Mucosa of rectum (tissue), 2 donors: Measurements from ENCODE around the gene RAB5IF.
"Not testable (repeated sequence)": the region's sequence is repeated elsewhere in the genome, so short reads cannot be mapped to it uniquely, and the experiment has no call there.

ENCODE experiments used
- H3K27ac ChIP-seq, 2 donors: one replicate each; pipeline ENCODE4 v1.7.0; 2013; ENCODE audit warnings: inconsistent platforms in 2 of 2, low read depth in 2 of 2, low read length in 2 of 2
- H3K27me3 ChIP-seq, 2 donors: one replicate each; pipeline ENCODE4 v1.7.0; 2013; ENCODE audit warnings: low read length in 2 of 2; ENCODE audit not compliant: control insufficient read depth in 2 of 2, insufficient read depth in 2 of 2
- H3K36me3 ChIP-seq, 2 donors: one replicate each; pipeline ENCODE4 v1.7.0; 2013; ENCODE audit warnings: low read length in 2 of 2; ENCODE audit not compliant: control insufficient read depth in 2 of 2, insufficient read depth in 2 of 2
- H3K4me1 ChIP-seq, 2 donors: one replicate each; pipeline ENCODE4 v1.7.0; 2013; ENCODE audit warnings: low read length in 2 of 2, mild to moderate bottlenecking in 1 of 2; ENCODE audit not compliant: control insufficient read depth in 2 of 2, insufficient read depth in 2 of 2
- H3K4me3 ChIP-seq, 2 donors: one replicate each; pipeline ENCODE4 v1.7.0; 2013; ENCODE audit warnings: low read length in 2 of 2
- H3K9ac ChIP-seq, 2 donors: one replicate each; pipeline ENCODE4 v1.7.0; 2013; ENCODE audit warnings: low read length in 2 of 2, low read depth in 1 of 2, mild to moderate bottlenecking in 1 of 2
- H3K9me3 ChIP-seq, 2 donors: one replicate each; pipeline ENCODE4 v1.7.0; 2013; ENCODE audit warnings: low read length in 2 of 2; ENCODE audit not compliant: control insufficient read depth in 2 of 2
- donor health status: healthy.
- donor health status: Normal muscosa, but diverticular disease.

The RAB5IF gene, protein sequence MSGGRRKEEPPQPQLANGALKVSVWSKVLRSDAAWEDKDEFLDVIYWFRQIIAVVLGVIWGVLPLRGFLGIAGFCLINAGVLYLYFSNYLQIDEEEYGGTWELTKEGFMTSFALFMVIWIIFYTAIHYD

DNA sequence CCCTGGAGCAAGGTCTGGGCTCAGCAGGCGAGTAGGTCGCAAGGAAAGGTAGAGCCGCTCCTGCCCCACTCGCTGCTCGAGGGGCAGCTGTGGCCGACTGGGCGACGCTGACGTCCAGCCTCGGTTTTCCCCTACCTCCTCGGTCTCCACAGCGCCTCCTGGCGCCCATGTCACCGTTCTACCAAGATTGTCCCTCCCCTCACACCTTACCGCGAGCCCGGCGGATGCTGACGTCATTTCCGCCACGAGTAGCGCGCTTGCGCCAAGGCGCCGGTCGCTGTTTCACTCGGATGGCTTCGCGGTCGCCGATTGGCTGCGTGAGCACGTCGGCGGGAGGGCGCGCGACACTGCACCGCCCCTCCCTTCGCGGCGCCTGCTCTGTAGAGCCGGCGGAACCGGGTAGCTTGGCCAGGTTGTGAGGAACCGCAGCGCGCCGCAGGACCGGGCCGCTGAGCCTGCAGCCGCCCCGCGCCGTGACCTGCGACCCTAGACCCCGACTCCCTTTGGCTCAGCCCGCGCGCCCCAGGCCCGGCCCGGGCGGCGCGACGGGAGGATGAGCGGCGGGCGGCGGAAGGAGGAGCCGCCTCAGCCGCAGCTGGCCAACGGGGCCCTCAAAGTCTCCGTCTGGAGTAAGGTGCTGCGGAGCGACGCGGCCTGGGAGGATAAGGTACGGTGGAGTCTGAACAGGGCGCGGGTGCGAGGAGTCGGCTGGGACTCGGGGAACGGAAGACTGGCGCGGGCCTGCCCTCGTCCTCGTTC lies at the start of gene RAB5IF:
TSS of gene RAB5IF (plus strand) at position 381 of the 759 bp plus-strand sequence. CDS start at position 554, 173 bp downstream.
- peaks cover 12 to 22% of the 10 kb centered on the region in 2 donors for H3K36me3 ChIP-seq
- H3K4me3 ChIP-seq: peak within 1 kb of the TSS; percentile 93 to 96
- H3K27ac ChIP-seq: peak within 1 kb of the TSS; percentile 93 to 94
- H3K9me3 ChIP-seq: no peaks in the 10 kb centered on the region
- peaks cover 8 to 20% of the 10 kb centered on the region in 2 donors for H3K4me1 ChIP-seq
- peak within 1 kb of the TSS; percentile 93 to 99 for H3K9ac ChIP-seq
- no peaks in the 10 kb centered on the region for H3K27me3 ChIP-seq

DNA sequence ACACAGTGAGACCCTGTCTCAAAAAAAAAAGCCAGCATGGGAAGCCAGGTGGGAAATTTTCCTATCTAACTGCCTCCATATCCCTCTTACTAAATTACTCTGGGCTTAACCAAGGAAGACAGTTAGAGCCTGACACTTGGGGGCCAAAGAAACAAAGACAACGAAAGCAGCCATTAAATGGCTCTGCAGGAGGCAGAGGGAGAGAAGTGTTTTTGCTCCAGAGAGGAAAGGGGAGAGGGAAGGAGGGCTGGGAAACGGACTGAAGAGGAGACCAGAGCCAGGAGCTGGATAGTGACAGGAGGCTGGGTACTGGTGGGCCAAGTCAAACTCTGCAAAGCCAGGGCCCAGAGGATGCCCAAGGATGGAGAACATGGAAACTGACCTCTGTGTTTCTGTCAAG lies 42.9 kb upstream of the RAB5IF start:
- H3K9me3 ChIP-seq: no peaks in the 10 kb centered on the region
- no peak overlapping the region for H3K4me3 ChIP-seq
- no peak overlapping the region for H3K9ac ChIP-seq
- no peaks in the 10 kb centered on the region for H3K4me1 ChIP-seq
- H3K27ac ChIP-seq: no peak overlapping the region
- H3K36me3 ChIP-seq: no peaks in the 10 kb centered on the region
- no peaks in the 10 kb centered on the region for H3K27me3 ChIP-seq

DNA sequence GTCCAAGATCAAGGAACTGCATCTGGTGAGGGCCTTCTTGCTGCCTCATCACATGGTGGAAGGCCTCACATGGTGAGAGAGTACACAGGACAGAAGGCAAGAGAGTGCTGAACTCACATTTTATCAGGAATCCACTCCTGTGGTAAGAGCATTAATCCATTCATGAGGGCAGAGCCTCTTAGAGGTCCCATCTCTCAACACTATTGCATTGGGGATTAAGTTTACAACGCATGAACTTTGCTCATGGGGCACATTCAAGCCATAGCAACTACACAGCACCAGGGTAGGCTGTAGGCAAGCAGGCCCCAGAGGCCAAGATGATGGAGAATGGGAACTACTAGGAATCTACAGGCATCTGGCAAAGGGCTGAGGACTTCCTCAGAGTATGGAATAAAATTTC lies 42.2 kb upstream of the RAB5IF start:
- no peak overlapping the region for H3K27ac ChIP-seq
- no peaks in the 10 kb centered on the region for H3K9me3 ChIP-seq
- no peak overlapping the region for H3K9ac ChIP-seq
- no peaks in the 10 kb centered on the region for H3K36me3 ChIP-seq
- no peak overlapping the region for H3K4me3 ChIP-seq
- no peaks in the 10 kb centered on the region for H3K4me1 ChIP-seq
- H3K27me3 ChIP-seq: no peaks in the 10 kb centered on the region

DNA sequence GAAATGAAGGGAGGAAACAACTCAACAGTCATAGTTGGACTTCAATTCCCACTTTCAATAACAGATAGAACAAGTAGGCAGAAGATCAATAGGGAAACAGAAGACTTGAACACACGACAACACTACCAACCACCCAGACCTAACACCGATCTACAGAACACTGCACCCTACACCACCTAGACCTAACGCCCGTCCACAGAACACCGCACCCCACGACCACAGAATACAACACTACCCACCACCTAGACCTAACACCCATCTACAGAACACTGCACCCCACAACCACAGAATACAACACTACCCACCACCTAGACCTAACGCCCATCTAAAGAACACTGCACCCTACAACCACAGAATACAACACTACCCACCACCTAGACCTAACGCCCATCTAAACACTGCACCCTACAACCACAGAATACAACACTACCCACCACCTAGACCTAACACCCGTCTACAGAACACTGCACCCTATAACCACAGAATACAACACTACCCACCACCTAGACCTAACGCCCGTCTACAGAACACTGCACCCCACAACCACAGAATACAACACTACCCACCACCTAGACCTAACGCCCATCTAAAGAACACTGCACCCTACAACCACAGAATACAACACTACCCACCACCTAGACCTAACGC lies 41.4 kb upstream of the RAB5IF start:
- not testable (repeated sequence) for H3K36me3 ChIP-seq, H3K9me3 ChIP-seq, H3K4me3 ChIP-seq, H3K9ac ChIP-seq, H3K27ac ChIP-seq, H3K27me3 ChIP-seq, H3K4me1 ChIP-seq

- not testable (repeated sequence) for H3K4me1 ChIP-seq, H3K27ac ChIP-seq, H3K4me3 ChIP-seq, H3K27me3 ChIP-seq, H3K9ac ChIP-seq, H3K36me3 ChIP-seq, H3K9me3 ChIP-seq
Measured at GRCh38 chr20:36564726-36565121, 40.9 kb upstream of the RAB5IF start.

- no peak overlapping the region for H3K9ac ChIP-seq
Measured at GRCh38 chr20:36565520-36565919, 40.1 kb upstream of the RAB5IF start.

GRCh38 chr20:36569847-36570429 lies 35.6 kb upstream of the RAB5IF start:
- Histone ChIP-seq H3K9me3 (no peaks in the 10 kb centered on the region), H3K36me3 (no peaks in the 10 kb centered on the region), H3K4me3 (no peak overlapping the region), H3K27me3 (no peaks in the 10 kb centered on the region), H3K4me1 (peaks cover 1 to 5% of the 10 kb centered on the region in 2 donors), H3K9ac (no peak overlapping the region), H3K27ac (no peak overlapping the region)

More at GRCh38 chr20:36565520-36565919, 40.1 kb upstream of the RAB5IF start:
- Histone ChIP-seq H3K4me3 (no peak overlapping the region), H3K27ac (no peak overlapping the region), H3K27me3 (no peaks in the 10 kb centered on the region), H3K9me3 (no peaks in the 10 kb centered on the region), H3K4me1 (no peaks in the 10 kb centered on the region), H3K36me3 (no peaks in the 10 kb centered on the region)

DNA sequence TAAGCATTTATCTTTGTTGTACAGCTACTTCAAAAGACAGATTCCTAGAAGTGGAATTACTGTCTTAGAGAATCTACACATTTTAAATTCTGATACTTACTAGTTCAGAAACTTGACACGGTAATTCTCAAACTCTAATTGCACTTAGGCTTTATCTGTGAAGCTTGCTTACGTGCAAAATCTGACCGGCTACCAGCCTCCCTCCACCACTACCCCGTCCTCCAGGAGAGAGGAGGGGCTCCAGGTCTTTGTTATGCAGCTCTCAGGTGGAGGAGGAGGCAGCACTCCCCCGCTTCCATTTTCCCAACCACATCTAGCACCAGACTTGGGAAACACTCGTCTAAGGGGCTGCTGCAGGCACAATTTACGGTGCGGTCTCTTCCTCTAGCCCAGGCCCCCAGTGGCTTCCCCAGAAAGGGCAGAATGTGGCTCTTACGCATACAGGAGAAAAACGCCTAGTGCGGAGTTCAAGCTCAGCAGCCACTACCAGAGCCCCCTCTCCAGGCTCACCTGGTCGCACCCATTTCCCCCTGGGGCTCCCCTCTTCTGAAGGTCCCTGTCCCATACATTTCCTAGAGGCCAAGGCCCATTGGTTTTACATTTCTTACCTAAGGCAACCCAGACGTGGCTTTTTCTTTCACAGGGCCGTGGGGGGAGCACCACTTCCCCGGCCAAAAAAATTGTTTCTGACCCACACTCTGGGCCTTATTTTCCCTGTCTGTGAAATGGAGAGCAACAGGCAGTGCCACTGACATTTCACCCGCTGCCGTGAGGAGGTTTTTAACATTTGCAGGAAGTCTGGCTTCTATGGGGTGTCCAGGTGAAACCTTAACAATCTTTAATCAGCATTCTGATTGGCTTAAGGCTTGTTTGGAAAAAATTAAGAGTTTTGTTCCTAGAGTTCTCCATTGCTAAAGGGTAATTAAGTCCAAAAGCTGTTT lies 33.7 kb upstream of the RAB5IF start:
- Histone ChIP-seq H3K27ac (peak overlapping the region; percentile 74 to 83), H3K4me1 (peaks cover 7 to 13% of the 10 kb centered on the region in 2 donors), H3K4me3 (no peak overlapping the region), H3K9me3 (no peaks in the 10 kb centered on the region), H3K36me3 (no peaks in the 10 kb centered on the region), H3K27me3 (no peaks in the 10 kb centered on the region), H3K9ac (peak overlapping the region in 1 of 2 donors; percentile 24)

DNA sequence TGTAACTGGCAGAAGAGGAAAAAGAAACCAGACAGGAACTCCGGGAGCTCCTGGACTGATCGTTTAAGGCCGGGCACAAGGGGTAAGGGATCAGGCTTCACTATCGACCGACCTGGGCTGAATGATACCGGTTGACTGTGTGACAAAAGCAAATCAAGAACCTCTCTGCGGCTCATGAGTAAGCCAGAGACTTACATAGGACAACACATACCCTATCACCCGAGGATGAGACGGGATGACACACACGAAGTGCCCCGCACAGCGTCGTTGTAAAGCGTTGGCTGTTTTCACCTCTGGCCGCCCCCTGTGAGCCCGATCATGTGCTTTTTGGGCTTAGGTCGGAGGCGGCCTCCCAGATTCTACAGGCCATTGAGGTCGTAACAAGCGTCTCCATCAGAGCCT lies 32.9 kb upstream of the RAB5IF start:
- no peaks in the 10 kb centered on the region for H3K9me3 ChIP-seq
- no peaks in the 10 kb centered on the region for H3K27me3 ChIP-seq
- H3K36me3 ChIP-seq: no peaks in the 10 kb centered on the region
- H3K4me1 ChIP-seq: peaks cover 7 to 13% of the 10 kb centered on the region in 2 donors
- H3K9ac ChIP-seq: peak overlapping the region; percentile 46 to 76
- peak overlapping the region; percentile 69 for H3K4me3 ChIP-seq
- peak overlapping the region; percentile 74 to 83 for H3K27ac ChIP-seq
